ENCODE results near the gene SMIM32.
A peak's percentile ranks its signal among the peaks of the same experiment; 100 is the strongest.

SMIM32 gene

DNA sequence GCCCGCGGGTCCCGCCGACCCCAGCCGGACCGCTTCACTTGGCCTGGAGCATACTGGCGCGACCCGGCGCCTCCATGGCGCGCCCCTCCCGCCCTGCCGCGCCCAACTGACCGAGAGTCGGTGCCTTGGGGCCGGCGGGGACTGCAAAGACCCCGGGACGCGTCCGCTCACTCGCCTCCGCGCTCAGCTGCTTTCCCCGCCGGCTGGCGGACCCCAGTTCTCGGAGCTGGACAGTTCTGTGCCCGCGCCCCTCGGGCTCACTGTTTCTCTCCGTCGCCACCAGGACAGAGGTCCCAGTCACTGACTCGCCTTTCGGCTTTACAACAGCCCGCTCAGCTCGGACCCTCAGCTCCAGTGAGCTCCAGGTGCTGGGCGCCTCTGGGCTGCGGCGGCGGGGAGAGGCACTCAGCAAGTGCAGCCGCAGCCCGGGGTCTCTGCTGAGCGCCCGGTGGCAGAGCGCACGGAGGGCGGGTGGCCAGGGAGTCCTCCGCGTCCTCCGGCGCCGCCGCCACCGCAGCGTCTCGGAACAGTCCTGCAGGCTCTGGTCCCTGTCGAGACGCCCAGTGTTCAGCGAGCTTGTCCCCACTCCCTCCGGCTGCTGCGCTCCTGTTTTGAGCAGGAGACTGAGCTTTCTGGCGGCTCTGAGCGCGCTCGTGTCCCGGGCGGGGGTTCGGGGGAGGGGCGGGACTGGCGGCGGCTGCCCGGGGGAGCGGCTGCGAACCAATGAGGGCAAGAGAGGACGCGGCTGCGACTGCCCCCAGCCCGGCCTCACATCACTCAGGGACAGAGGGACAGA is at the start of gene SMIM32:
Gene SMIM32 (minus strand): TSS at position 637 of the 796 bp plus-strand sequence. CDS start 638 bp downstream, outside the sequence.
- DNase-seq: no peak

DNA sequence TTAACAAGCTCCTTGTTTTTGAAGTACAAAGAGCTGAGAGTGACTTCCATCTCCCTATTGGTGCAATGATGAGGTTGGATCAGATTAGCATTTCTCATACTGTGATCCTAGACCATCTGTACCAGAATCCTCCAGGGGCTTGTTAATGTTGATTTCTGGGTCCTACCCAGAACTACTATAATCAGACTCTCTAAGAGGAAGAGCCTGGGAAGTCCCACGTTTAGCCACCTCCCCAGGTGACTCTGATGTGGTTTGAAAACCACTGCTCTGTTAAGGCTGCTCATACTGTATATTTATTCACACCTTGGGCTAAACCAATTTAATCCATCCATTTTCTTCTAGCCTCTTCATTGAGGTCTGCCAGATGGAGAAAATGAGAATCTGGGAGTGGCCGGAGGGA is 49.6 kb upstream of the SMIM32 start:
- no peak for DNase-seq

DNA sequence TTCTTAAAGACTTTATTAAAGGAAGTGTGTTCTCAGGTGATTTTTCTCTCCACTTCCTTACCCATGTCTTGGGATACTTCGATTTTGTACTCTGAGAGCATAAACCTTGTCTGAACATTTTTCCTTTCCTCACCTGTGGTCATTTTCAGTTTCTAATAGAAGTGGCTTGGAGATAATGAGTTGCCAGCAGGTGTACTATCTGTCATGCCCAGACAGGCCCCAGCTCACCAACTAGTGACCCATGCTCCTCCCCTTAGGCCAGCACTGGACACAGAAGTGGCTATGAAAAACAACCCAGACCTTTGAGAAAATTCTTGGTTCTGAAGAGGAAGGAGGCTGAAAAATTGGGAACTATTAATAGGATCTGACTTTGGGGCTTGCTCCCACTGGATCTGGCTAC is 49.2 kb upstream of the SMIM32 start:
- DNase-seq: no peak

DNA sequence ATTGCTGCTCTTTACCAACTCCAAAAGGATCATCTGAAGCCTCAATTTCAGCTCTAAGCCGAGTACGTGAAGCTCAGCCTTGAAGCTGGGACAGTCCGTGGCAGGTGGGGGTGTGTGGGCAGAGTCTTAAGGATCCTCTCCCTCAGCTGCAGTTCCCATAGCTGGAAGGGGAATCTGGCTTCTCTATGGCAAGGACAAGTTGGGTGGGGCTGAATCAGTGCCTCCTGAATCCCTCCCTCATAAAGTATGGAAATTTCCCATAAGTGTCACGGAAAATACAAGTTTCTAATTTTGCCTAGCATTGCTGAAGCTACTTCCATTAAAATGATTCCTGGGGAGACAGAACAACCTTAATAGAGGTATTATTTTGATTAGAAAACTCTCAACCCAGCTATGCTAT is 47.9 kb upstream of the SMIM32 start:
- no peak for DNase-seq

DNA sequence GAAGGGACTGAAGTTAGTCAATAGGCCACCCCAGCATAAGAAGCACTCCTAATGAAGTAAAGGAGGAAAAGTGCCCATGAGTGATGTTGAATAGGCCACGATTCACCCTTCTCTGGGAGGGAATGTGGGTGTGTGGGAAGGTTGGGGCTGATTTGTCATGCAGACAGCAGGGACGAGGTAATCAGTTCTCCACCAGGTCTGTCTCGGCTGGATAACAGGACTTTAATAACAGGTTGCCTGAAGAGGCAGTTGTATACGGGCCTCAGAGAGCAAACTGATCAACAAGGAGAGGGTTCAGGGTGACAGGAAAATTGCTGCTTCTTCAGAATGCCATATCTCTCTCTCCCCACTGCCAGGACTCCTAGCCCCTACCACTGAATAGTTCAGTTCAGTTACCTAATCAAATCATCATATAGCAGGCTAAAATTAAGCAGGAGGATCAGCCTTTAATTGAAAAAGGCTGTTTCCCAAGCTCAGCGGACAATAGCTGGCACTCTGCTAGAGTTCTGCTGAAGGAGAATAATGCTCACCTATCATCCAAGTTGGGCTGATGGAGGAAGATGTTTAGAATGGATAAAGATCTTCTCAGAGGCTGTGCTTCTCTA is 43.6 kb upstream of the SMIM32 start:
- no peak for DNase-seq

DNA sequence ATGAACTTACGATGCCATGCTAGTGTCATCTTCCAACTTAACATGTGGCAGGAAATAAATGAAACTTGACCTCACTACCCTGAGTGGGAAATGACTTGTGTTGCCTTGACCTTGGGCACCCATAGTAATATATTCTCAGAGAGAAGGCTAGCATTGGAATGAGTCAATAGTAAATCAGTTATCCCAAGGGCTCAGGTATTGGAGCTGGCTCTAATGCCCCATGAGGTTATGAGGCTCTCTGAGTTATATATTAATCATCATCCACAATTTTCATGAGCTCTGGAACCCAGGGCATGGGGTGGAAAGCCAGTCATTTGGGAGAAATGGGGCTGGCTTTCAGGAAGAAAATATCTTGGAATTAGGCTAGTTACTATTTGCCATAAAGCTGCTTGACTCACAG is 42.4 kb upstream of the SMIM32 start:
- no peak for DNase-seq

DNA sequence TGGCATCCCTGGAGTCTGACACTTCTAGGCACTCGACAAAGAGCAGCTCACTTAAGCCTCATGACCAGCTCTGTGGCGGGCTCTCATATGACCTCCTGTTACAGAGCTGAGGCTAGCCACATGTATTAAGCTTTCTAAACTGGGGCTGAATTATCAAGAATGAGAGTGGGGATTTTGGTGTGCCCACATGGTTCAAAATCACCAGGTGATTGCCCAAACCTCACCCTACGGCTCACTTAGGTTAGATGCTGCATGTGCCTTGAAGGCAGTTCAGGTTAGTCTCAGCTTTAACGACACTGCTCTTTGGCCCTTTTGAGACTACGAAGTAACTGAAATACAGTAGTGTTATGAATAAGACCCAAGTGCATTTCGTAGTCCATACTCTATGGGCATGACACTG is 39.4 kb upstream of the SMIM32 start:
- DNase-seq: no peak

DNA sequence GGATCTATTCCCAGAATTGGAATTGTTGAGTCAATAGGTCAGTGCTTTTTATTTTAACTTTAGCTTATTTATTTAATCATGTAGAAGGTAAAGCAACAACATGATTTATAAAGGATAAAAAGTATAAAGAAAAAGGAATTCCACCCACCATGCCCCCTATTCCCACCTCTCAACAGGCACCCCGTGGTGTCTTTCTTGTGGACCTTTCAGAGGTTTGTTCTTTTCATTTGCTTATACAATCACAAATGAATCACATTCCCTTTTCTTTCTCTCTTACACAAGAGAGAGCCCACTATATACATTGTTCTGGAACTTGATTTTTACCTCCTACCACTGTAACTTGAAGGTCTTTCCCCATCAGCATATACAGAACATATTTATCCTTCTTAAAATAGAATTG is 37.2 kb upstream of the SMIM32 start:
- no peak for DNase-seq

DNA sequence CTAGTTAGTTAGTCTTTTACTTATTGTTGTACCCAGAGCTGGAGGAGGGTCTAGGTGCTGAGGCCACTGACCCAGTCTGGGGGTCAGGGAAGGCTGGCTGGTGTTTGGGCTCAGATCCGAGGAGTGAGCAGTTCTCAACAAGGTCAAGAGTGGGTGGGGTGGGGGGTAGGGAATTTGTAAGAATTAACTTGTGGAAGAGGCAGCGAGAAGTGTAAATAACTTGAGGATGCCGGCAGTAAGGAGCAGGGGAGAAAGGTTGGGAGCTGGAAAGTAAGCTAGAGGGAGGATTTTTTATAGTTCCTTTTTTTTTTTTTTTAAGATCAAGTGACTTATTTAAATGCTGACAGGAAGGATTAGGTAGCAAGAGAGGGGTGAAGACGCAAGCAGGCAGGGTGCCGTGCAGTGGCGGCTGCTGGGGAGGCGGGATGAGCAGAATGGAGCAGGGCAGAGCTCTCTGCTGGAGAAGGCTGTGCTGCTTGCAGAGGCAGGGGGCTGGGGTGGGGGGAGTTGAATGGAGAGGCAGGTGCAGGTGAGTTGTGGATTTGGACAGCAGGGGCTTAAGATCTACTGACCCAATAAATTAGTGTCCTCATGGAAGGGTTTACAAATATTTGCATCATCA is 35.3 kb upstream of the SMIM32 start:
- no peak for DNase-seq

DNA sequence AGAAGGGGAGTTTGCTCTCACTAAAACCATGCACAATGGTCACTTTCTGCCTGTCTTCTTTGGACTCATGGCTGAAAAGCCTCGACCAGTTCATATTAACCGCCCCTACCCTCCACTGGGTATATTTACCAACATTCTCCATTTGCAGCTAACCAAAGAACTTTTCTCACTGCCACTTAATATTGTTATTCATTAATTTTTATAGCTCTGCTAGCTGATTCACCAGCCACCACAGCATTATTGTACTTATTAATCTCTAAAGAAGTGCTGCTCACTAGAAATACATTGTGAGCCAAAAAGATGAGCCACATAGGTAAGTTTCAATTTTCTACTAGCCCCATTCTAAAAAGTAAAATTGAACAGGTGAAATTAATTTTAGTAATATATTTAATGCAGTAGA is 33.4 kb upstream of the SMIM32 start:
- no peak for DNase-seq

DNA sequence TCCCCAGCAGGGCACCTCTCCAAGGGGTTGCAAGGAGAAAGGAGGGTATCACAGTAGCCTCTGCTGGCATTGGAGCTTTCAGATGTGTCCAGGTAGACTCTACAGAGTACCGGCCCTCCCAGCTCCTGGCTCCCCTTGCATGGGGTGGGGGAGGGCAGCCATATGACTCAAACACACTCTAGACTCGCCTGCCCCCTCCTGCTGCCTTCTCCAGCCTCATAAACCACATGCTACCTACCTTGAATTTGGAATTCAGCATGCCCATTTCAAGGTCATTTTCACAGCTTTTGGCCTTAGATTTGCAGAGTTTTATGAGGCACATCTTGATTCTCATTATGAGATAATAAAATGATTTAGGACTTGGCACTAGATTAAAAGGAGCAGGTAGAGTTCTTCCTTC is 32.8 kb upstream of the SMIM32 start:
- no peak for DNase-seq

DNA sequence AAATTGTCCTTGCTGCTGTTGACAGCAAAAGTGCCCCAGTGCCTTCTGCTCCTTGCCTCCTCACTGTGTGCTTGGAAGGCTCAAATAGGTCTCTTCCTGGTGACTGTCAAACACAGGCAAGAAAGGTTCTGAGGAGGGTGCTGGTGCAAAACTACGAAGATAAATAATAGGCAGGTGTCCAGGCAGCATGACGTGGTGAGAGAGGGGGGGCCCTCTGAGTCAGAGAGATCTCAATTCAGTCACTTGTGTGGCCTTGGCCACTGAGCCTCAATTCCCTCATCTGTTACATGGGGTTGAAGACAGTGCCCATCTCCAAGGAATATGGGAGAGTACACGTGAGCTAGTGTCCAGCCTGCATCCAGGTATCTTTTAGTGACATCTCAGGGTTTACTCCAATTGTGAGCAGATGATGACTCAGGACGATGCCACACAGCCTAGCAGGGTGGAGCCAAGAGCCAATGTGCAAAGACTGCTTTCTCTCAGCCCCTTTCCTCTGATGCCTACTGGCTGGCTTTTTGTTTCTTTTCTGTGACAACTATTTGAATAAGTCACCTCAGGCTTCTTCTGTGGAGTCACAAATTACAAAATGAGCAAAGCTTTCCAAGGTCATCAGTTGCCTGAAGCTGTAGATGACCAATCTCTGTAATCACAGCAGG is 29.7 kb upstream of the SMIM32 start:
- DNase-seq: no peak

DNA sequence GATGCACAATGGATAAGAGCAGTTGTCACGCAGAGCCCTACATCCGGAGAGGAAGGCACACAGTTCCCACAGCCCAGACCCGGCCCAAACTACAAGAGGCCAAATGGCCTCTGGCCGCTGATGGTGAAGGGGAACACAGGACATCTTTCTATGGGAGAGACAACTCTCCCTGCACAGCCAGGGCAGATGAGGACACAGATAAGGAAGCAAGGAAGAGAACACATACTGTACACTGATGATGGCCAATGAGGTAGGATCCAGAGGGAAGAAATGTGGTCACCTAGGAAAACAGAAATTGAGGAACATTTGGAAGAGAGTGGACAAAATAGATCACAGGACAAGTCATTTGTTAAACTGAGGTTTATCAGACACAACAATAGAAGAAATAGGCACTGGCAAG is 28.4 kb upstream of the SMIM32 start:
- DNase-seq: no peak

DNA sequence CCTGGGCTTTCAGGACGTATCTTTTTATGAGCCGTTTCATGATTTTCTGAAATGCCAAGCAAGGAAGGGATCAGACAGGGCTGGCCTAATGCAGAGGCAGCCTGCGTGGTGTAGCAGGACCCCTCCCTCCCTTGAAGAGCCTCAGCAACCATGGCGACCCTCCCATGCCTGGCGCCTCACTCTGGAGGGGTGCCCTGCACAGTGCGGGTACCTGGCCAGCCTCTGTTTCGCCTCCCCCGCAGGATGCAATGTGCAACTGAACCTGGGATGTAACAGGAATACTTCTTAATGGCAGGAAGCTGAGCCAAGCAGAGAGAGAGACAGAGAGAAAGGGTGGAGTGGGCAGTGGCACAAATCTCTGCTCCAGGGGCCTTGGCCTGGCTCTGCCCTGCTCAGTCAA is 23.3 kb upstream of the SMIM32 start:
- DNase-seq: no peak

DNA sequence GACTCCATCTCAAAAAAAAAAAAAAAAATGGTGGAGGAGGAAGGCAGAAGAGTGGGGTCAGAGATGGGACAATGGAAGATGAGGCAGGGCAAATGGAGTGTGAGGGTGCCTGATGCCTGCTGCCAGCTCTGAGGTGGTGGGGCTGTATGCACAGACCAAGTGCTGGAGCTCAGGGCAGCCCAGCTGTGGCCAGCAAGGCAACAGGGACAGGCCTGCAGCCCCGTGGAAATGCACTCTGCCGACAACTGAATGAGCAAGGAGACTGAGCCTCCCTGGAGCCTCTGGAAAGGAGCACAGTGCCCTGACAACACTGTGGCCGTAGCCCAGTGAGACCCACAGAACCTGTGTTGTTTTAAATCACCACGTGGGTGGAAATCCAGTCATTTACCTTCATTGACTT is 22.9 kb upstream of the SMIM32 start:
- no peak for DNase-seq

DNA sequence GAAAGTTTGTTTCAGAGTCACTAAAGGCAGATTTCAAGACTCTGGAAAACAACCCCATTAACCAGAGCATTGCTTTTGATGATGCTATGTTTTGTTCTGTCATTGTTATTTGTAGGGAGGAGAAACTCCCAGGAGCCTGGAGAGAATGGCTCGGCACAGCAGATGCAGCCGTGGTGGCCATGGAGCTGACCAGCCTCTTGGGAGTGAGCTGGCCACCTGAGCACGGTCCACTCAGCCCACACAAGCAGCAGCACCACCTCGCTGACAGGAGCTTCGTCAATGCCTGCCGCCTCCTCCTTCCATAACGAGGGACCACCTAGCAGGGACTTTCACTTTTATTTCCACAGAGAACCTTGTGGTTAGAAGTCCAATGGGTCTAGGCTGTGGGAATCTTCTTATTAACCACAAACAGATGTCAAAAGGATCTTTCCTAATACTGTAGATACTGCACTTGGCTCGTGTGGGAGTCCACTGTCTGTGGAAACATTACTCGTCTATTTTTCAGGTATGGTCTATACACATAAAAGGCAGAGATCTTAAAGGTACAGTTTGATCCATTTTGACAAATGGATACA is 21.0 kb upstream of the SMIM32 start:
- DNase-seq: no peak

DNA sequence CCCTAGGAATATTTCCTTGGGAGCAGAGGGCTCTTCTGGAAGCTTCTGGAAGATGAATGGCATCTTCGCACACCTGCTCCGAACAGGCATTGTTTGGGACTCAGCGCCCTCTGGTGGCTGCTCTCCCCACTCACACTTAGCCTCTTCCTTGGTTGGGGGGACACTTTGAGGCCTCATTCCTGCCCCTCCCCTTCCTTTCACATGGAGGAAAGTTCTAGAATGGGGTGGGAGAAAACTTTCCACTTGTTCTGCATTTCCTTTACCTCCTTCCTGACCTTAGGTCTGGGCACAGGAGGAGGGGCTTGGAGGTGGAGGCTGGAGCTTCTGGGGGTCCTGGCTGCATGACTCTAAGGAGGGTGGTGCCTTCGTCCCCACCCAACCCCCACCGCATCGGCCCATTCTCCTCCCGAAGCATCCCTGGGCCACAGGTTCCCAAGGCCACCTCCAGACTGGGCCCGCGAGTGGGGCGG is 19.3 kb upstream of the SMIM32 start:
- peak; percentile 64 for DNase-seq

DNA sequence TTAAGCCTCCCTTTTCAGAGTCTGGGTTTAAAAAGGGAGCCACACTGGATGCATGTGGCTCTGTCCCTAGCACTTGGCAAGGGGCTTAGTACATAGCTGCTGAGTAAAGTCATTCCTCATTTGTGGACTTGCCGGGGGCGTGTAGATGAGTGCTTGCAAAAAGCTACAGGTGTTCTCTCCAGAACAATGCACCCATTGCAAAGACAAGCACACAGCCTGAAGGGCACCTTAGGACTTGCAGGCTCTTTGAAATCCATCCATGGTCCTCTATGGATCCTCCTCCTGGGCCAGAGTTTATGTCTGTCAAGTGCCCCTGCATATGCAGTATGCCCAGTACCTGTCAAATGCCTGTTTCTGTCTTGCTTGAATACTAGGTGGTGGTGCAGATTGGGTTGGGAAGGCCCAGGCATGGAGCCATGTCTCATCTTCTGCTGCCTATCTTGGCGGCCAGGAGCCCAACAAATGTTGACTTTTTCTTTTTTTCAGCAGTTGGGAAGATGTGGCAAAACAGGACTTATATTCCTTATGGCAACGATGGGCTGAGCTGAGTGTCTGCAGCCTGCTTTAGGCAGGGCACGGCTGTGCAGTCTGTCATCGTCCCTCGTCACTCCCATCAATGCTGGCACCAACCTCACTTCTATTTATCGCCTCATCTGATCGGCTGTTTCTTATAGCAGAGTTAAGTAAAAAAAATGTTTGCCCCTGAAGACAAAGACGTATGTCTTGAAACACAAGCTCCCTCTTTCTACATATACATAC is 18.5 kb upstream of the SMIM32 start:
- DNase-seq: no peak

DNA sequence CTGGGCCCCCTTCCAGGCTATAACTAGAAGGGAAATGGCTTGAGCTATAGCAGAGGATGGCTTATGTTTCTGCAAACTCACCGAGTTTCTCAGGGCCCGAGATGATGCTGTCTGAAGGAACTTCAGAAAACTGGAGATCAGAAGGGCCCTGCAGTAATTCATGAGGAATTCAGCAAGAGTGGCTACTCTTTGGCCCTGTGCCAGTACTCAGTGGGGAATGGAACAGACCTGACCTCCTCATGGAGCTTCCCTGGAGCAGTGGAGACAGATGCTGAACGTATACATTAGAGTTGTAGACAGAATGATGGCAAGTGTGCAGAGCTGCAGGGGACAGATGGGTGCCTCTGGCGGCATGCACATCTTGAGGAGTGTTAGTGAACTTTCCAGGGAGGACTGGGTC is 17.3 kb upstream of the SMIM32 start:
- no peak for DNase-seq

DNA sequence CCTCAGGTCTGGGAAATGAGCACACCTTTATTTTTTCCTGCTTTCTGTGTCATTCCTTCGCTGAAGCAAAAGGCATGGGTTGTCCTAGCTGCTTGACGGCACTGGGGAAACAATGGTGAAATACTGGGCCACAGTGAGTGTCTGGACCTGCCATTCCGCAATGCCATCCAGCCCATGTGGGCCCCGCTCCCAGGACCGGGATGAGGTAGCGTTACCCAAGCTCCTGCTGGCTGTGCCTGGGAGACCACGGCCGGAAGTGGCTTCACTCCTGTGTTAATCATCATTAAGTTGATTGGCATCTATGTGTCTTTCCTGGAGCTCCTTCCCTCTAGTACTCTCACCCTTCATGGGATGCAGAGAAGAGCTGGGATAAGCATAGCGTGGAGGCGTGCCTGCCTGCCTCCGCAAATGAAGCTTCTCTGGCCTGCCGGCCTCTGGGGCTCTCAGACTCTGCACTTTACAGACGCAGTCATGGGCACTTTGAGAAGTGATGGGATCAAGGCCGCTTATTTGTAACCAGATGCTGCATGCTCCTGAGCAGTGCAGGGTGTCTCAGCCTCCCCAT is 16.5 kb upstream of the SMIM32 start:
- no peak for DNase-seq

DNA sequence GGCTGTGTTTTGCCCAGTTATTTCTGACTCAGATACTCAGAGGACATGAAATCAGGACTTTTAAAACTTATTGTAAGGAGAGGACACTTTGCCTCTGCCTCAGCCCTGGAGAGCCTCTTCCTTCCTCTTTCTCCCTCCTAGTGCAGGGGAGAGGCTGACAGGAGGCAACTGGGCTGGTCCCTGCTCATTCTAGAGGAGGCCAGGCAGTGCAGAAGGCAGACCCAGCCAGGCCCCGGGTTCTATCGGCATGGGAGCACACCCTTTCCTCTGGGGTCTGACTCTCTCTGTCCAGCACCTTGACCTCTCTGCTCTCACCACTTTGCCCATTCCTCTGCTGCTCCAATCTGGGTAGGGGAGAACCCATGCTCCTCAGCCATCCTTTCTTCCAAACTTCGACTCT is 16.0 kb upstream of the SMIM32 start:
- DNase-seq: no peak

DNA sequence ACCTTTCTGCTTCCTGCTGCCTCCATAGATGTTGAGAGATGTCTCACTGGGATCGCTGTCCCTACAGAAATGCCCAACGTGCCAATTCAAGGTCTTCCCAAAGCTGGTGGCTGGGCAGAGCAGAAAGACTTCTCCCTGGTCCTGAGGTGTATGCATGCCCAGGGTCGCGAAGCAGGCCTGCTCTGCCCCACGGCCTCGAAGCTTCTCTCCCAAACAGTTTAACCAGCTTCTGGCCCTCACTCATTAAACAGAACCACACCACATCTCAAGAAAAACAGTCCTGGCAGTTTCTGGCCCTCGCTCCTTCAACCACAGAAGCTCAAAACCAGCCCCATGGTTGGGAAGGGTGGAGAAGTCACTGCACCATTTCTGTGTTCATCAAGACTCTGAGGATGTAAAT is 14.7 kb upstream of the SMIM32 start:
- DNase-seq: no peak
